HL-60 (cell line): ENCODE data around the gene TATDN2.

Experiments
- DNase-seq, 2 experiments: peaks; one replicate each; pipeline ENCODE4 v3.0.0-alpha.2; 2010 to 2020; ENCODE audit warnings: low read depth in 1 of 2, low spot score in 1 of 2
- H3K27ac ChIP-seq: fragments of 250-450 bp; sonication (Bioruptor Pico); replicated peaks from 2 replicates; pipeline ENCODE4 v1.5.1; 2020; ENCODE audit warnings: mild to moderate bottlenecking, moderate library complexity
- H3K27me3 ChIP-seq: fragments of 250-450 bp; sonication (Bioruptor Pico); 2 replicates; pipeline ENCODE4 v1.5.1; 2021; ENCODE audit warnings: mild to moderate bottlenecking, moderate library complexity; ENCODE audit not compliant: insufficient read depth, poor library complexity, severe bottlenecking
- H3K4me3 ChIP-seq: replicated peaks from 2 replicates; pipeline ENCODE4 v1.5.1; 2011; ENCODE audit warnings: mild to moderate bottlenecking, control low read depth, low read length; ENCODE audit not compliant: insufficient read depth
- CTCF ChIP-seq: IDR thresholded peaks from one replicate; pipeline ENCODE4 v1.5.1; 2011; ENCODE audit warnings: low read length, control low read depth, inconsistent platforms; ENCODE audit not compliant: insufficient read depth
- GABPA ChIP-seq: IDR thresholded peaks from 2 replicates; pipeline ENCODE4 v1.6.1; 2012; ENCODE audit warnings: low read depth
- POLR2AphosphoS5 ChIP-seq: IDR thresholded peaks from 2 replicates; pipeline ENCODE4 v1.6.1; 2012; ENCODE audit warnings: low read depth
- REST ChIP-seq: IDR thresholded peaks from 2 replicates; pipeline ENCODE4 v1.6.1; 2012; ENCODE audit warnings: low read depth; ENCODE audit not compliant: insufficient replicate concordance
- SPI1 ChIP-seq: IDR thresholded peaks from 2 replicates; pipeline ENCODE4 v1.6.1; 2012; ENCODE audit warnings: low read depth, mild to moderate bottlenecking, borderline replicate concordance

TATDN2 gene

GRCh38 chr3:10279384-10280176 is 31.3 kb downstream of the TATDN2 start:
- no peak overlapping the region for H3K4me3 ChIP-seq
- H3K27me3 ChIP-seq = no peaks in the 10 kb centered on the region
- no peak overlapping the region for H3K27ac ChIP-seq
- no peak for DNase-seq
- TF ChIP-seq GABPA (no peak), POLR2AphosphoS5 (no peak), SPI1 (no peak), CTCF (no peak), REST (no peak)

DNA sequence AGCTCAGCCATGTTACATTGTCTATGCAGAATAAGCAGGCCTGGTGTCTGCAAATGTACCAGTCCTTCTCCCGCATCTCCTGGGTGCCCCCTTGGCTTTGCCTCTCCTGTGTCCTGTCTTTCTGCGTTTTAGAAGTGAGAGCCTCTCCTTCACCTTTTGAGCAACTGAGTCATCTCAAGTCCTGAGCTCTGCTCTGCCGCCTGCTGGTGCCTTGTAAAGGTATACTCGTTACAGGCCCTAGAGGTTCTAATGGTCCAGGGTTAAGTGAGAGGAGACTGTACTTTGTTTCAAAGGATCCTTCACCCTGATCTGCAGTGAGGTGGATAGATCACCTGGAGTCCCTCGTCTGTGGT is 31.9 kb downstream of the TATDN2 start:
- no peaks in the 10 kb centered on the region for H3K27me3 ChIP-seq
- TF ChIP-seq REST (no peak), CTCF (no peak), POLR2AphosphoS5 (no peak), SPI1 (no peak), GABPA (no peak)
- H3K27ac ChIP-seq = no peak overlapping the region
- DNase-seq = no peak
- no peak overlapping the region for H3K4me3 ChIP-seq

DNA sequence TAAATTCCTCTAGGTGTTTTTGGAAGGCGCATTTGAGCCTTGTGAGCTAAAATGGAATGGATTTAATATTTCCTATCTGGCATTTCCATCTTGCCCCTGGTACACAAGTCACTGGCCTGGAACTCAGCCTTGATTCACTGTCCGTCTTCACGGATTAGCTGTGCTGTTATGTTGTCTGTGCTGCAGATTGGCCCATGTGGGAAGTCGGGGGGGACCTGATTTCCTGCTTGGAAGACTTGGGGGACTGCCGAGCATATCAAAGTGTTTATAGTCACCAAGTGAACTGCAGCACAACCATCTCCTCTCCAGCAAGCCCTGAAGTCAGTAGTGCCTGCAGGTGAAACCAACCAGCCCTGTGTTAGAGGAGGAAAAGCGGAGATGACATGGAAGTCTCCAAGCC is 32.3 kb downstream of the TATDN2 start:
- Histone ChIP-seq H3K27ac (no peak overlapping the region), H3K4me3 (no peak overlapping the region), H3K27me3 (no peaks in the 10 kb centered on the region)
- no peak for TF ChIP-seq SPI1
- no peak for TF ChIP-seq REST
- TF ChIP-seq CTCF = no peak
- no peak for TF ChIP-seq GABPA
- TF ChIP-seq POLR2AphosphoS5 = no peak
- DNase-seq = no peak
